Measurements from ENCODE around the gene FGF12.

FGF12 gene

DNA sequence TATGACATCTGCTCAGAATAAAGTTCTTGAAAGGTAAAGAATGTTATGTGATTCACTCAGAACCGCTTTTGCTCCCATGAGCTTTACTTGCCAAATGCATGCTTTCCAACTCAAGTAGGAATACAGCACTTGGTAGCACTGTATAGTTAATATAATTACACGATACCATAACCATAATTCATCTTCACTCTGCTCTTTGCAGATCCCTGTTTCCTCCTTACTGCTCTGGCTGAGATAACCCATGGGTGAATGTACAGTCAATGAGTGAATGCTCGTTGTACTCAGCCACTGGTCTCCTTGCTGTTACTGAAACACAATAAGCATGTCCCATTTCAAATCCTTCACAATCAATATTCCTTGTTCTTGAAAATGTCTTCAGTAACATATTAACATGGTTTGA, 550.0 kb downstream of the FGF12 start:
- Histone ChIP-seq H3K9me2 (ENCODE audit: low read depth, low read length) (no peaks in the 10 kb centered on the region), H3K79me2 (ENCODE audit: insufficient read depth, low read length) (no peaks in the 10 kb centered on the region), H3F3A (ENCODE audit: insufficient read depth, low read length) (no peaks in the 10 kb centered on the region), H4K20me1 (ENCODE audit: insufficient read depth, low read length) (no peaks in the 10 kb centered on the region), H3K9ac (ENCODE audit: low read length) (no peak overlapping the region), H3K4me3 (ENCODE audit: low read depth, low read length, poor library complexity, severe bottlenecking) (no peak overlapping the region), H3K27me3 (ENCODE audit: insufficient read depth, low read length) (no peaks in the 10 kb centered on the region), H2AFZ (ENCODE audit: low read length) (no peak overlapping the region), H3K36me3 (ENCODE audit: insufficient read depth, low read length) (no peaks in the 10 kb centered on the region), H3K4me1 (ENCODE audit: insufficient read depth, low read length, severe bottlenecking) (no peaks in the 10 kb centered on the region), H3K27ac (ENCODE audit: low read depth, low read length, poor library complexity, severe bottlenecking) (no peak overlapping the region), H3K4me2 (ENCODE audit: low read length) (no peak overlapping the region), H3K9me3 (ENCODE audit: low read length) (no peaks in the 10 kb centered on the region)
- TF ChIP-seq EZH2 (IDR thresholded peaks at IDR 0.05; ENCODE audit: borderline replicate concordance, low read length) = no peak
- TF ChIP-seq, protein P1, sequence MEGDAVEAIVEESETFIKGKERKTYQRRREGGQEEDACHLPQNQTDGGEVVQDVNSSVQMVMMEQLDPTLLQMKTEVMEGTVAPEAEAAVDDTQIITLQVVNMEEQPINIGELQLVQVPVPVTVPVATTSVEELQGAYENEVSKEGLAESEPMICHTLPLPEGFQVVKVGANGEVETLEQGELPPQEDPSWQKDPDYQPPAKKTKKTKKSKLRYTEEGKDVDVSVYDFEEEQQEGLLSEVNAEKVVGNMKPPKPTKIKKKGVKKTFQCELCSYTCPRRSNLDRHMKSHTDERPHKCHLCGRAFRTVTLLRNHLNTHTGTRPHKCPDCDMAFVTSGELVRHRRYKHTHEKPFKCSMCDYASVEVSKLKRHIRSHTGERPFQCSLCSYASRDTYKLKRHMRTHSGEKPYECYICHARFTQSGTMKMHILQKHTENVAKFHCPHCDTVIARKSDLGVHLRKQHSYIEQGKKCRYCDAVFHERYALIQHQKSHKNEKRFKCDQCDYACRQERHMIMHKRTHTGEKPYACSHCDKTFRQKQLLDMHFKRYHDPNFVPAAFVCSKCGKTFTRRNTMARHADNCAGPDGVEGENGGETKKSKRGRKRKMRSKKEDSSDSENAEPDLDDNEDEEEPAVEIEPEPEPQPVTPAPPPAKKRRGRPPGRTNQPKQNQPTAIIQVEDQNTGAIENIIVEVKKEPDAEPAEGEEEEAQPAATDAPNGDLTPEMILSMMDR (IDR thresholded peaks at IDR 0.05; ENCODE audit: low read length) = no peak

DNA sequence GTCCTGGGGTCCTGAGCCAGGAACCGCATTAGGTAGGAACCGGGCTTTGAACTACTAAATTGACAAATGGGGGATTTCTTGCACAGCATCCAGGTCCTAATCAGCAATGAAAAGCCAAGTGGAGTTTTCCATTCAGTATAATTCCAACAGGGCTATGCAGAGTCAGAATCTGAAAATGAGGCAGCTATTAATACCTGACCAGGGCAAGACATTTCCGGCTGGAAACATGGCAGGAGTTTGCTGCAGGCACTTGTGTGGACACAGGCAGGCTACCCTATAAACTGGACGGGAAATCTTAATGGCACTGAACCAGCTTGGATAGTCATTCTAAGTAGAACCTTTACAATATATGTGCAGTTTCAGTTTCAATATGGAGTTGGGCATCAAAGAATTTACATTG, 553.1 kb downstream of the FGF12 start:
- Histone ChIP-seq H3K4me1 (ENCODE audit: insufficient read depth, low read length, severe bottlenecking) (no peaks in the 10 kb centered on the region), H4K20me1 (ENCODE audit: insufficient read depth, low read length) (no peaks in the 10 kb centered on the region), H3K27ac (ENCODE audit: low read depth, low read length, poor library complexity, severe bottlenecking) (no peak overlapping the region), H3K9me2 (ENCODE audit: low read depth, low read length) (no peaks in the 10 kb centered on the region), H3K4me3 (ENCODE audit: low read depth, low read length, poor library complexity, severe bottlenecking) (no peak overlapping the region), H3K27me3 (ENCODE audit: insufficient read depth, low read length) (no peaks in the 10 kb centered on the region), H3K4me2 (ENCODE audit: low read length) (no peak overlapping the region), H3K9ac (ENCODE audit: low read length) (no peak overlapping the region), H3K79me2 (ENCODE audit: insufficient read depth, low read length) (no peaks in the 10 kb centered on the region), H3K9me3 (ENCODE audit: low read length) (no peaks in the 10 kb centered on the region), H3F3A (ENCODE audit: insufficient read depth, low read length) (no peaks in the 10 kb centered on the region), H3K36me3 (ENCODE audit: insufficient read depth, low read length) (no peaks in the 10 kb centered on the region), H2AFZ (ENCODE audit: low read length) (no peak overlapping the region)
- TF ChIP-seq, protein P1 (IDR thresholded peaks at IDR 0.05; ENCODE audit: low read length) = no peak
- no peak for TF ChIP-seq EZH2 (IDR thresholded peaks at IDR 0.05; ENCODE audit: borderline replicate concordance, low read length)

DNA sequence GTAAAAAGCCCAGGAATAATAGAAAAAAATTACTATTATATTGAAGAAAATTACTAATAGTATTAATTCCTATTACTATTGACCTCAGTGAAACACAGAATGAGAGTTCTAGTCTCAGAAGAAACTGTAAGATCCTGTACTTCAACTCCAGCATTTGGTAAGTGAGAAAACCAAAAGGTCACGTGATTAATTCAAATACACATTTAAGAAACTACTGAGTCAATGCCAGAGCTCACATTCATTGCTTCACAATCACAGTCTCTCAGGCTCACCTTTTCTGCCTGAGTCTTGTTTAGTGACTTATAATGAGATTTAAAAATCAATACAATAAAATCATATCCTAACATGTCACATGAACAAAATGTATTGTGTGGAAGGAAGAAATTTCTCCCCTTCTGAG, 556.1 kb downstream of the FGF12 start:
- Histone ChIP-seq H3K27ac (ENCODE audit: low read depth, low read length, poor library complexity, severe bottlenecking) (no peak overlapping the region), H3K9me2 (ENCODE audit: low read depth, low read length) (no peaks in the 10 kb centered on the region), H3K36me3 (ENCODE audit: insufficient read depth, low read length) (no peaks in the 10 kb centered on the region), H3K4me1 (ENCODE audit: insufficient read depth, low read length, severe bottlenecking) (no peaks in the 10 kb centered on the region), H3K9ac (ENCODE audit: low read length) (no peak overlapping the region), H3K4me2 (ENCODE audit: low read length) (no peak overlapping the region), H4K20me1 (ENCODE audit: insufficient read depth, low read length) (no peaks in the 10 kb centered on the region), H3F3A (ENCODE audit: insufficient read depth, low read length) (no peaks in the 10 kb centered on the region), H3K4me3 (ENCODE audit: low read depth, low read length, poor library complexity, severe bottlenecking) (no peak overlapping the region), H3K79me2 (ENCODE audit: insufficient read depth, low read length) (no peaks in the 10 kb centered on the region), H2AFZ (ENCODE audit: low read length) (no peak overlapping the region), H3K9me3 (ENCODE audit: low read length) (no peaks in the 10 kb centered on the region), H3K27me3 (ENCODE audit: insufficient read depth, low read length) (no peaks in the 10 kb centered on the region)
- no peak for TF ChIP-seq EZH2 (IDR thresholded peaks at IDR 0.05; ENCODE audit: borderline replicate concordance, low read length)
- TF ChIP-seq, protein P1 (IDR thresholded peaks at IDR 0.05; ENCODE audit: low read length) = no peak
